Measurements from ENCODE around the gene LRRC8B. TPM values are rescaled to one million over a fixed set of nuclear protein-coding genes. Genes with fewer than 3 reads are reported as not detected.

LRRC8B gene
- 6.3 and 7.3 TPM in 2 replicates for total RNA-seq

GRCh38 chr1:89524369-89525168 is at the start of gene LRRC8B:
Gene LRRC8B (plus strand): TSS chr1:89524829. CDS start chr1:89582651, 57,822 bp downstream.

DNA sequence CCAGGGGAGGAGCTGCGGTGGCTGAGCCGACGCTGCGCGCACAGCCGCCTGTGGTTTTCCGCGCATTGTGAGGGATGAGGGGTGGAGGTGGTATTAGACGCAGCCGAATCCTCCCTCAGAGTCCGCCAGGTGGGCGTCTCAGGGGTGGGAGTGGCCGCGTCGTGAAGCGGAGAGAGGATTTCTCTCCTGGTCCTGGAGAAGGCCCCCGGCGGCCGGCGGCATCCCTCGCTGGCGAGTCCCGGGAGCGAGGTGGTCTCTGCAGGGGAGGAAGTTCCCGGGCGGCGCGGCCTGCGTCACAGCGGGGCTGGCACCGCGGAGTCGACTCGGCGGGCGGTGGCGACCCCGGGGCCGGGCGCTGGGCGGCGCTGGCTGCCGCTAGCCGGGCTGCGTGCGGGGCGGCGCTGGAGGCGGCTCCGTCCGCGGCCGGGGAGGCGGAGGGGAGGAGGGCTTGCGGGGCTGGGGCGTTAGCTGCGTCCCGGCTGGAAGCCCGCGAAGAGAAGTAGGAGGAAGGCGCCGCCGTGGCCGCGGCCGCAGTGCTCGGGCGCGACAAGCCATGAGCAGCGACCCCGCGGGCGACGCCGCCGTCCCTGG is 108.1 kb downstream of the LRRC8B start, which contains the start of gene LRRC8C:
LRRC8C (plus strand) TSS at position 464 of the 591 bp plus-strand sequence. CDS start 53,354 bp downstream, outside the sequence.

Other genes starting within 250 kb of the LRRC8B start
- not detected in 2 replicates for gene GBP6, start 160.8 kb upstream of the LRRC8B start, total RNA-seq
- gene LRRC8C, start 108.3 kb downstream of the LRRC8B start, total RNA-seq, result 17.8 and 27.1 TPM in 2 replicates